Esophagus muscularis mucosa (tissue), 4 donors: Measurements from ENCODE around the gene PPP6R1. TPM values are rescaled to one million over a fixed set of nuclear protein-coding genes. Genes with fewer than 3 reads are reported as not detected.

Source experiments
- DNase-seq: peaks from one replicate; pipeline ENCODE4 v3.0.0-alpha.2; 2017; ENCODE audit errors: extremely low spot score
- H3K27ac ChIP-seq, 4 donors: fragments of 200-600 bp; sonication (generic); replicated peaks in 1 of 4; 1 replicate in 3 of 4; 2 replicates in 1 of 4; pipeline ENCODE4 v1.5.1; 2016 to 2019; ENCODE audit warnings: mild to moderate bottlenecking in 1 of 4
- H3K27me3 ChIP-seq, 4 donors: fragments of 200-600 bp; sonication (generic); one replicate each; pipeline versions ENCODE4 v1.5.1 to v1.6.0; 2016 to 2019
- H3K36me3 ChIP-seq, 4 donors: fragments of 200-600 bp; sonication (generic); one replicate each; pipeline ENCODE4 v1.5.1; 2016 to 2019
- H3K4me1 ChIP-seq, 4 donors: fragments of 200-600 bp; sonication (generic); one replicate each; pipeline ENCODE4 v1.5.1; 2016 to 2019
- H3K4me3 ChIP-seq, 4 donors: fragments of 200-600 bp; sonication (generic); 1 replicate in 2 of 4; 2 replicates in 2 of 4; pipeline ENCODE4 v1.5.1; 2016 to 2019; ENCODE audit warnings: mild to moderate bottlenecking in 4 of 4, moderate library complexity in 1 of 4
- H3K9me3 ChIP-seq, 4 donors: fragments of 200-600 bp; sonication (generic); 1 replicate in 3 of 4; 2 replicates in 1 of 4; pipeline ENCODE4 v1.5.1; 2016 to 2019
- CTCF ChIP-seq, 3 experiments: fragments of 200-600 bp in 2 of 3; fragments of 450-650 bp in 1 of 3; sonication (generic) in 2 of 3; IDR thresholded peaks; one replicate each; pipeline ENCODE4 v1.5.1; 2017 to 2019; ENCODE audit warnings: antibody characterized with exemption in 3 of 3, mild to moderate bottlenecking in 2 of 3, moderate library complexity in 1 of 3
- EP300 ChIP-seq: sonication (generic); formaldehyde crosslinking; IDR thresholded peaks from one replicate; pipeline ENCODE4 v1.6.1; 2017; ENCODE audit warnings: antibody characterized with exemption
- POLR2A ChIP-seq: fragments of 450-650 bp; IDR thresholded peaks from one replicate; pipeline ENCODE4 v1.6.1; 2017; ENCODE audit warnings: antibody characterized with exemption, moderate library complexity, mild to moderate bottlenecking, low read depth
- POLR2AphosphoS5 ChIP-seq, 2 donors: sonication (generic); formaldehyde crosslinking; IDR thresholded peaks; one replicate each; pipeline ENCODE4 v1.6.1; 2017; ENCODE audit warnings: antibody characterized with exemption in 2 of 2
- WGBS: methylation state at CpG from one replicate; pipeline ENCODE4 v1.1.5; 2018; 5-methylcytosine and 5-hydroxymethylcytosine counted together
- intact Hi-C: fragments of 100-400 bp; cut with DNase I; formaldehyde crosslinking; loops from one replicate; pipeline ENCODE4 v1.15.1; 2023
- total RNA-seq, 4 donors: library from RNA; depleted of rRNA; stranded (reverse); fragments of >200 nt; gene quantifications; one replicate each; pipeline versions ENCODE4 v1.1.0 to v1.2.1, GENCODE V29; 2016

Gene PPP6R1
- total RNA-seq, 4 donors from 2014 or later = 37.4 to 75.5 (median 45.6) TPM

GRCh38 chr19:55258476-55258827 lies 365 bp downstream of the PPP6R1 start:
- H3K36me3 ChIP-seq = peaks cover 0 to 11% (median 7%) of the 10 kb centered on the region in 4 donors
- H3K4me3 ChIP-seq = peak overlapping the region; percentile 94 to 99 (median 98)
- H3K9me3 ChIP-seq = no peaks in the 10 kb centered on the region
- intact Hi-C loops = loop anchor here (5.0 kb wide), 1 partner anchor 41 kb away; no protein-coding TSS in a partner anchor
- TF ChIP-seq EP300 = no peak
- no peak for TF ChIP-seq CTCF (IDR thresholded peaks at IDR 0.05)
- TF ChIP-seq POLR2A = no peak
- no peak for TF ChIP-seq POLR2AphosphoS5 (IDR thresholded peaks at IDR 0.05)
- H3K27ac ChIP-seq = peak overlapping the region; percentile 89 to 97 (median 92)
- H3K4me1 ChIP-seq = peaks cover 44 to 57% (median 57%) of the 10 kb centered on the region in 4 donors
- DNase-seq = no peak
- 0% methylated on average over 7 of the region's 53 CpGs for WGBS
- no peaks in the 10 kb centered on the region for H3K27me3 ChIP-seq

- TF ChIP-seq POLR2AphosphoS5 (IDR thresholded peaks at IDR 0.05) = no peak
- TF ChIP-seq CTCF (IDR thresholded peaks at IDR 0.05) = no peak
- TF ChIP-seq EP300 = no peak
- TF ChIP-seq POLR2A = no peak
- Histone ChIP-seq H3K4me1 (peaks cover 49 to 65% (median 64%) of the 10 kb centered on the region in 4 donors), H3K9me3 (no peaks in the 10 kb centered on the region), H3K36me3 (peaks cover 0 to 11% (median 7%) of the 10 kb centered on the region in 4 donors), H3K4me3 (peak overlapping the region; percentile 94 to 99 (median 98)), H3K27ac (peak overlapping the region; percentile 89 to 97 (median 92)), H3K27me3 (no peaks in the 10 kb centered on the region)
- no peak for DNase-seq
- WGBS = 5% methylated on average over 46 of the region's 51 CpGs
- intact Hi-C loops = loop anchor here (5.0 kb wide), 1 partner anchor 40 kb away; no protein-coding TSS in a partner anchor
Observed at GRCh38 chr19:55257461-55258420, 1.1 kb downstream of the PPP6R1 start.

GRCh38 chr19:55256562-55257460 lies 2.0 kb downstream of the PPP6R1 start:
- Histone ChIP-seq H3K27ac (peak overlapping the region in 2 of 4 donors; percentile 90 to 93), H3K4me1 (peaks cover 57 to 74% (median 73%) of the 10 kb centered on the region in 4 donors), H3K36me3 (peaks cover 0 to 4% (median 0%) of the 10 kb centered on the region in 4 donors), H3K9me3 (no peaks in the 10 kb centered on the region), H3K27me3 (no peaks in the 10 kb centered on the region), H3K4me3 (peak overlapping the region; percentile 94 to 99 (median 98))
- TF ChIP-seq CTCF (IDR thresholded peaks at IDR 0.05) (no peak), EP300 (no peak), POLR2AphosphoS5 (IDR thresholded peaks at IDR 0.05) (no peak), POLR2A (no peak)
- intact Hi-C loops = loop anchor here (5.0 kb wide), 1 partner anchor 40 kb away; no protein-coding TSS in a partner anchor
- no peak for DNase-seq
- WGBS = 44% methylated on average over 22 of the region's 22 CpGs

GRCh38 chr19:55255618-55256423 lies 3.0 kb downstream of the PPP6R1 start:
- Histone ChIP-seq H3K4me3 (peak overlapping the region in 1 of 4 donors; percentile 19), H3K4me1 (peaks cover 65 to 84% (median 82%) of the 10 kb centered on the region in 4 donors), H3K9me3 (no peaks in the 10 kb centered on the region), H3K36me3 (peaks cover 0 to 4% (median 0%) of the 10 kb centered on the region in 4 donors), H3K27me3 (no peaks in the 10 kb centered on the region), H3K27ac (peak overlapping the region in 2 of 4 donors; percentile 25 to 42)
- no peak for DNase-seq
- intact Hi-C loops = loop anchor here (5.0 kb wide), 1 partner anchor 39 kb away; no protein-coding TSS in a partner anchor
- 69% methylated on average over 10 of the region's 17 CpGs for WGBS
- no peak for TF ChIP-seq POLR2AphosphoS5 (IDR thresholded peaks at IDR 0.05)
- TF ChIP-seq POLR2A = no peak
- no peak for TF ChIP-seq EP300
- no peak for TF ChIP-seq CTCF (IDR thresholded peaks at IDR 0.05)
